Activated CD8-positive, alpha-beta memory T cell treated with anti-CD3 and anti-CD28 coated beads, Interleukin-2, amount 10 ng/mL, durations not matched to agents 7 days and 5 days (primary cell): ENCODE data around the gene SIGLEC8. TPM values are rescaled to one million over a fixed set of nuclear protein-coding genes. Genes with fewer than 3 reads are reported as not detected.

ENCODE experiments used
- total RNA-seq, 2 experiments: library from RNA; stranded (reverse); gene quantifications; one replicate each; pipeline ENCODE4 v1.2.3, GENCODE V29; 2021

SIGLEC8 gene
- total RNA-seq, 2 experiments from 2014 or later: not detected

Other genes starting within 250 kb of the SIGLEC8 start
- 1 to 10 TPM in 1 of 2 experiments, under 1 TPM in 1; 0.96 to 6.2 TPM for gene CD33, start 233.4 kb downstream of the SIGLEC8 start, total RNA-seq
- not detected for gene SIGLECL1, start 207.4 kb downstream of the SIGLEC8 start, total RNA-seq
- gene IGLON5, start 146.8 kb downstream of the SIGLEC8 start, total RNA-seq: under 1 TPM; 0.18 to 0.23 TPM
- gene VSIG10L, start 116.3 kb downstream of the SIGLEC8 start, total RNA-seq: 1 to 10 TPM; 1.8 to 2.2 TPM
- 100 to 1,000 TPM; 121 to 123 TPM for gene ETFB, start 92.1 kb downstream of the SIGLEC8 start, total RNA-seq
- 10 to 100 TPM; 19.1 to 27.8 TPM for gene CLDND2, start 89.5 kb downstream of the SIGLEC8 start, total RNA-seq
- 1,000 to 10,000 TPM in 1 of 2 experiments, 100 to 1,000 TPM in 1; 852 to 1,014 TPM for gene NKG7, start 85.8 kb downstream of the SIGLEC8 start, total RNA-seq
- gene LIM2, start 70.5 kb downstream of the SIGLEC8 start, total RNA-seq: under 1 TPM in 1 of 2 experiments, not detected in 1; 0.23 TPM
- gene C19orf84, start 67.9 kb downstream of the SIGLEC8 start, total RNA-seq: not detected
- 1 to 10 TPM; 1.4 to 2.1 TPM for gene SIGLEC10, start 40.8 kb downstream of the SIGLEC8 start, total RNA-seq
- not detected for gene CEACAM18, start 20.1 kb upstream of the SIGLEC8 start, total RNA-seq
- 1 to 10 TPM in 1 of 2 experiments, under 1 TPM in 1; 0.98 to 3.9 TPM for gene SIGLEC12, start 43.3 kb upstream of the SIGLEC8 start, total RNA-seq
- not detected for gene SIGLEC6, start 73.2 kb upstream of the SIGLEC8 start, total RNA-seq
- 10 to 100 TPM in 1 of 2 experiments, 1 to 10 TPM in 1; 8.3 to 10.1 TPM for gene ZNF175, start 112.8 kb upstream of the SIGLEC8 start, total RNA-seq
- not detected for gene SIGLEC5, start 171.9 kb upstream of the SIGLEC8 start, total RNA-seq
- under 1 TPM in 1 of 2 experiments, not detected in 1; 0.91 TPM for gene SIGLEC14, start 188.4 kb upstream of the SIGLEC8 start, total RNA-seq
- gene SPACA6, start 234.9 kb upstream of the SIGLEC8 start, total RNA-seq: 1 to 10 TPM; 2.3 to 2.6 TPM